SK-N-SH treated with all-trans-retinoic acid at 6 μM for 48 hours (cell line): ENCODE data around the gene SORCS1.

Source experiments
- ATAC-seq: fragments of 200-7000 bp; cut with Tn5 transposase; 3 replicates; pipeline ENCODE4 v1.9.1; 2020; ENCODE audit warnings: mild to moderate bottlenecking, moderate library complexity
- ARNTL ChIP-seq: fragments of 450-650 bp; formaldehyde crosslinking; IDR thresholded peaks from 2 replicates; pipeline ENCODE4 v1.5.0; 2020; ENCODE audit warnings: low read depth, mild to moderate bottlenecking, moderate library complexity, borderline replicate concordance
- BACH2 ChIP-seq: fragments of 250-450 bp; sonication (Bioruptor Pico); IDR thresholded peaks from 2 replicates; pipeline ENCODE4 v1.9.0; 2021; ENCODE audit warnings: mild to moderate bottlenecking, borderline replicate concordance
- CREB5 ChIP-seq: fragments of 250-450 bp; sonication (Bioruptor Pico); IDR thresholded peaks from 2 replicates; pipeline ENCODE4 v1.5.1; 2020; ENCODE audit warnings: low read depth, mild to moderate bottlenecking, moderate library complexity
- CSDC2 ChIP-seq: fragments of 250-450 bp; sonication (Bioruptor Pico); IDR thresholded peaks from 2 replicates; pipeline ENCODE4 v1.5.0; 2020; ENCODE audit warnings: mild to moderate bottlenecking, moderate library complexity
- CSRNP3 ChIP-seq: fragments of 250-450 bp; sonication (Bioruptor Pico); IDR thresholded peaks from 2 replicates; pipeline ENCODE4 v1.5.1; 2021; ENCODE audit warnings: mild to moderate bottlenecking, moderate library complexity
- ESRRG ChIP-seq: fragments of 250-450 bp; sonication (Bioruptor Pico); IDR thresholded peaks from 2 replicates; pipeline ENCODE4 v1.6.1; 2021; ENCODE audit warnings: mild to moderate bottlenecking
- ISL1 ChIP-seq: fragments of 250-450 bp; sonication (Bioruptor Pico); IDR thresholded peaks from 2 replicates; pipeline ENCODE4 v2.1.2; 2022; ENCODE audit warnings: mild to moderate bottlenecking, moderate library complexity
- OSR1 ChIP-seq: fragments of 250-450 bp; sonication (Bioruptor Pico); IDR thresholded peaks from 2 replicates; pipeline ENCODE4 v1.8.0; 2022; ENCODE audit warnings: moderate library complexity, mild to moderate bottlenecking, inconsistent platforms
- POU6F1 ChIP-seq: fragments of 250-450 bp; sonication (Bioruptor Pico); IDR thresholded peaks from 2 replicates; pipeline ENCODE4 v1.8.0; 2021; ENCODE audit warnings: low read depth, mild to moderate bottlenecking, moderate library complexity, borderline replicate concordance
- PPARA ChIP-seq: fragments of 250-450 bp; sonication (Bioruptor Pico); IDR thresholded peaks from 2 replicates; pipeline ENCODE4 v1.5.0; 2020; ENCODE audit warnings: mild to moderate bottlenecking, borderline replicate concordance
- RARB ChIP-seq: fragments of 250-450 bp; sonication (Bioruptor Pico); IDR thresholded peaks from 2 replicates; pipeline ENCODE4 v1.8.0; 2021; ENCODE audit warnings: mild to moderate bottlenecking, moderate library complexity
- SNAI2 ChIP-seq: fragments of 250-450 bp; sonication (Bioruptor Pico); IDR thresholded peaks from 2 replicates; pipeline ENCODE4 v1.5.0; 2020; ENCODE audit warnings: mild to moderate bottlenecking, moderate library complexity
- TCF4 ChIP-seq: fragments of 250-450 bp; sonication (Bioruptor Pico); IDR thresholded peaks from 2 replicates; pipeline ENCODE4 v1.8.0; 2021; ENCODE audit warnings: mild to moderate bottlenecking, moderate library complexity, borderline replicate concordance
- TOX ChIP-seq: fragments of 250-450 bp; sonication (Bioruptor Pico); IDR thresholded peaks from 2 replicates; pipeline ENCODE4 v1.8.0; 2021; ENCODE audit warnings: mild to moderate bottlenecking, moderate library complexity, borderline replicate concordance
- TSHZ2 ChIP-seq: fragments of 250-450 bp; sonication (Bioruptor Pico); IDR thresholded peaks from 2 replicates; pipeline ENCODE4 v1.5.0; 2020; ENCODE audit warnings: mild to moderate bottlenecking, moderate library complexity
- ZC3H10 ChIP-seq: fragments of 250-450 bp; sonication (Bioruptor Pico); IDR thresholded peaks from 2 replicates; pipeline ENCODE4 v1.5.1; 2021; ENCODE audit warnings: mild to moderate bottlenecking, moderate library complexity
- ZFP3 ChIP-seq: fragments of 250-450 bp; sonication (Bioruptor Pico); IDR thresholded peaks from 2 replicates; pipeline ENCODE4 v1.5.0; 2020; ENCODE audit warnings: mild to moderate bottlenecking, moderate library complexity
- ZFP30 ChIP-seq: fragments of 450-650 bp; formaldehyde crosslinking; IDR thresholded peaks from 2 replicates; pipeline ENCODE4 v1.5.0; 2022; ENCODE audit warnings: mild to moderate bottlenecking, moderate library complexity
- ZNF70 ChIP-seq: fragments of 450-650 bp; formaldehyde crosslinking; IDR thresholded peaks from 2 replicates; pipeline ENCODE4 v1.5.0; 2020; ENCODE audit warnings: mild to moderate bottlenecking, moderate library complexity
- ZNF8 ChIP-seq: fragments of 450-650 bp; formaldehyde crosslinking; IDR thresholded peaks from 2 replicates; pipeline ENCODE4 v1.5.0; 2020; ENCODE audit warnings: mild to moderate bottlenecking, moderate library complexity

SORCS1 gene

GRCh38 chr10:107010531-107010930 is 154.0 kb downstream of the SORCS1 start:
- no peak for ATAC-seq
- TF ChIP-seq ZFP30: no peak

GRCh38 chr10:107004362-107004761 is 160.1 kb downstream of the SORCS1 start:
- no peak for ATAC-seq
- no peak for TF ChIP-seq ISL1 (CRISPR knock-in tag)
- no peak for TF ChIP-seq CREB5 (CRISPR knock-in tag)
- TF ChIP-seq ESRRG (CRISPR knock-in tag): no peak
- no peak for TF ChIP-seq CSDC2 (CRISPR knock-in tag)
- TF ChIP-seq ARNTL (CRISPR knock-in tag): no peak
- TF ChIP-seq ZFP30: no peak
- TF ChIP-seq ZFP3 (CRISPR knock-in tag): no peak

GRCh38 chr10:107002068-107002467 is 162.4 kb downstream of the SORCS1 start:
- TF ChIP-seq ESRRG (CRISPR knock-in tag) (no peak), CREB5 (CRISPR knock-in tag) (no peak), PPARA (CRISPR knock-in tag) (no peak), RARB (CRISPR knock-in tag) (no peak), TCF4 (CRISPR knock-in tag) (no peak), TOX (CRISPR knock-in tag) (no peak), POU6F1 (CRISPR knock-in tag) (no peak), SNAI2 (CRISPR knock-in tag) (no peak), ISL1 (CRISPR knock-in tag) (no peak), ZNF70 (no peak), ZNF8 (CRISPR knock-in tag) (no peak), ZFP30 (no peak), OSR1 (CRISPR knock-in tag) (no peak), CSDC2 (CRISPR knock-in tag) (no peak), CSRNP3 (CRISPR knock-in tag) (no peak), ZC3H10 (CRISPR knock-in tag) (no peak), BACH2 (CRISPR knock-in tag) (no peak), ARNTL (CRISPR knock-in tag) (no peak)
- ATAC-seq: no peak

- TF ChIP-seq TSHZ2 (CRISPR knock-in tag) (peak; percentile 61; the same call in 1 of the 2 replicates), ARNTL (CRISPR knock-in tag) (no peak)
- ATAC-seq: no peak
These were observed 165.3 kb downstream of the SORCS1 start for GRCh38 chr10:106999118-106999707.
